Glutamatergic neuron (in vitro differentiated cells): ENCODE results near the gene ANTKMT. TPM values are rescaled to one million over a fixed set of nuclear protein-coding genes. Genes with fewer than 3 reads are reported as not detected.
"Not testable (repeated sequence)": the region's sequence is repeated elsewhere in the genome, so short reads cannot be mapped to it uniquely, and the experiment has no call there.

ENCODE experiments used
- DNase-seq: peaks from one replicate; pipeline ENCODE4 v3.0.0; 2022
- H3K27ac Mint-ChIP-seq: one replicate; pipeline ENCODE4 v1.8.0; 2020; ENCODE audit warnings: mild to moderate bottlenecking, mixed read lengths, inconsistent platforms; ENCODE audit not compliant: unreplicated experiment
- H3K27me3 Mint-ChIP-seq: one replicate; pipeline ENCODE4 v1.8.0; 2020; ENCODE audit warnings: mild to moderate bottlenecking, moderate library complexity, mixed read lengths, inconsistent platforms; ENCODE audit not compliant: unreplicated experiment
- H3K36me3 Mint-ChIP-seq: one replicate; pipeline ENCODE4 v1.8.0; 2020; ENCODE audit warnings: mild to moderate bottlenecking, mixed read lengths, inconsistent platforms; ENCODE audit not compliant: unreplicated experiment
- H3K4me1 Mint-ChIP-seq: one replicate; pipeline ENCODE4 v1.8.0; 2020; ENCODE audit warnings: mild to moderate bottlenecking, low read depth, mixed read lengths, inconsistent platforms; ENCODE audit not compliant: unreplicated experiment
- H3K4me3 Mint-ChIP-seq: one replicate; pipeline ENCODE4 v1.8.0; 2020; ENCODE audit warnings: mild to moderate bottlenecking, mixed read lengths, inconsistent platforms; ENCODE audit not compliant: unreplicated experiment
- H3K9me3 Mint-ChIP-seq: one replicate; pipeline ENCODE4 v1.8.0; 2020; ENCODE audit warnings: mild to moderate bottlenecking, moderate library complexity, mixed read lengths, inconsistent platforms; ENCODE audit not compliant: unreplicated experiment
- CTCF ChIP-seq: fragments of 200-600 bp; sonication (generic); IDR thresholded peaks from one replicate; pipeline ENCODE4 v1.5.0; 2021; ENCODE audit not compliant: partially characterized antibody, unreplicated experiment
- total RNA-seq: library from RNA; stranded (reverse); fragmentation: NEBNext Ultra II Directional; extraction: Animal tissue kit (Norgen Biotek cat#: 25700); gene quantifications from one replicate; pipeline ENCODE4 v1.2.1, GENCODE V29; 2021; ENCODE audit not compliant: unreplicated experiment

The ANTKMT gene
- total RNA-seq, 1 donor from 2014 or later = 61.1 TPM

- Mint-ChIP-seq H3K36me3 (no peaks in the 10 kb centered on the region), H3K27ac (no peak overlapping the region), H3K4me1 (peaks cover 20% of the 10 kb centered on the region), H3K27me3 (peaks cover 26% of the 10 kb centered on the region), H3K9me3 (peaks cover 21% of the 10 kb centered on the region), H3K4me3 (no peak overlapping the region)
- peak; percentile 95 for TF ChIP-seq CTCF
- DNase-seq = peak; percentile 93
Observed at GRCh38 chr16:711548-712320, 9.2 kb upstream of the ANTKMT start.

- peak overlapping the region; percentile 58 for H3K4me3 Mint-ChIP-seq
Observed at GRCh38 chr16:712740-713250, 8.2 kb upstream of the ANTKMT start.

DNA sequence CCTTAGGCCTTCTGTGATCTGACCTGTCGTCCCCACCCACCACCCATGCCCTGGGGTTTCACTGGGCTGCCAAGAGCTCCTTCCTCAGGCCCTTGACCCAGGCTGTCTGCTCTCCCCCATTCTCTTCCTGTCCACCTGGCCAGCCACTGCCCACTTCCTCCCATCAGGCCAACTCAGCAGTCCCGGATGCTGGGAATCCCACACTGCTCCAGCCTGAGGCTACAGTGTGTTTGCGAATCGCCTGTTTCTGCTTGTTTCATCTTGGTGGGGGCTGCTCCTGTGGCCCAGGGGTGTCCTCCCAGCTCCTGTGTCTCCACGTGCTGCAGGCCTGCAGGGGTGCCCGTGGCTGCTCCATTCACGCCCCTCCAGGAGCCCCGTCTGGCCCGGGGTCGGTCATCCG, 6.9 kb upstream of the ANTKMT start:
- H3K27me3 Mint-ChIP-seq = peaks cover 18% of the 10 kb centered on the region
- DNase-seq = no peak
- no peak for TF ChIP-seq CTCF
- peaks cover 13% of the 10 kb centered on the region for H3K9me3 Mint-ChIP-seq
- H3K36me3 Mint-ChIP-seq = no peaks in the 10 kb centered on the region
- H3K4me1 Mint-ChIP-seq = peaks cover 19% of the 10 kb centered on the region
- peak overlapping the region; percentile 76 for H3K27ac Mint-ChIP-seq
- peak overlapping the region; percentile 59 for H3K4me3 Mint-ChIP-seq

More at GRCh38 chr16:712740-713250, 8.2 kb upstream of the ANTKMT start:
- not testable (repeated sequence) for H3K36me3 Mint-ChIP-seq, DNase-seq
- Mint-ChIP-seq H3K9me3 (peaks cover 15% of the 10 kb centered on the region), H3K27me3 (peaks cover 24% of the 10 kb centered on the region), H3K4me1 (peaks cover 20% of the 10 kb centered on the region), H3K27ac (peak overlapping the region; percentile 48)
- TF ChIP-seq CTCF = peak; percentile 71

DNA sequence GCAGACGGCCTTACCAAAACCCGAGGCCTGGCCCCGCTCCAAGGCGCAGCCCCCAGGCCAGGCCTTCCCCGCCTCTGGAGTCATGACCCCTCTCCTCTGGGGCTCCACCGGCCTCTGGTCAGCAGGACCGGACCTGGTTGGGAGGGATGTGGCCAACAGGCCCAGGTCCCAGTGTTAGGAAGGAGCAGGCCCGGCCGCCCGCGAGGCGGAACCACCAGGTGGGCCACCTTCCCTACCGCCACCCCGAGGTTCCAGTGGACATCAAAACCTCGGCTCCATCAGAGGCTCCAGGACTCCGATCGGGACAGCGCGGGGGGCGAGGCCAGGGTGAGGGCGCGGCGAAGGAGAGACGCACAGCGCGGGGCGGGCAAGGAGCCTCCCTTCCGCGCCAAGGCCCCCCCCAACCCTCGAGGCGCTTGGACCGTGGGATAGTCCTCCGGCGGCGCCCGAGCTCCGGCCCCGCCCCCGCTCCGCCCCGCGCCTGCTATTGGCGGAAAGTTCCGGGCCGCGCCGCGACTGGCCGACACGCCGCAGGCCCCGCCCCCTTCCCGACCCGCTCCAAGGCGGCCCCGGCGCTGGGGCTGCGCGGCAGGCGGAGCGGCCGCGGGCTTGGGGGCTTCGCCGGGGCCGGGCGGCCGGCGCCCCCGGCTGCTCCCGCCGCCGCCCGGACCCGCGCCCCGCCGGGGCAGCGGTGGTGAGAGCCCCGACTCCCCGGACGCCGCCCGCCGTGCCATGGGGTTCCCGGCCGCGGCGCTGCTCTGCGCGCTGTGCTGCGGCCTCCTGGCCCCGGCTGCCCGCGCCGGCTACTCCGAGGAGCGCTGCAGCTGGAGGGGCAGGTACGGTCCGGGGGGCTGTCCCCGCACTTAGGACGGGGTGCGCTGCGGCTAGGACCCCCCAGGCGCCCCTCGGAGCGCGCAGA, 6.1 kb upstream of the ANTKMT start, which contains the start of gene METRN:
Gene METRN, plus strand, starts transcription at position 561 of the 919 bp plus-strand sequence. Its CDS starts 172 bp downstream, at position 733.
- H3K4me3 Mint-ChIP-seq = peak within 1 kb of the TSS; percentile 85
- H3K27me3 Mint-ChIP-seq = peaks cover 19% of the 10 kb centered on the region
- DNase-seq = peak; percentile 98
- no peak for TF ChIP-seq CTCF
- peaks cover 19% of the 10 kb centered on the region for H3K4me1 Mint-ChIP-seq
- H3K27ac Mint-ChIP-seq = peak within 1 kb of the TSS; percentile 85
- H3K36me3 Mint-ChIP-seq = no peaks in the 10 kb centered on the region
- H3K9me3 Mint-ChIP-seq = peaks cover 17% of the 10 kb centered on the region
